ENCODE results near the gene SIPA1L2.

DNA sequence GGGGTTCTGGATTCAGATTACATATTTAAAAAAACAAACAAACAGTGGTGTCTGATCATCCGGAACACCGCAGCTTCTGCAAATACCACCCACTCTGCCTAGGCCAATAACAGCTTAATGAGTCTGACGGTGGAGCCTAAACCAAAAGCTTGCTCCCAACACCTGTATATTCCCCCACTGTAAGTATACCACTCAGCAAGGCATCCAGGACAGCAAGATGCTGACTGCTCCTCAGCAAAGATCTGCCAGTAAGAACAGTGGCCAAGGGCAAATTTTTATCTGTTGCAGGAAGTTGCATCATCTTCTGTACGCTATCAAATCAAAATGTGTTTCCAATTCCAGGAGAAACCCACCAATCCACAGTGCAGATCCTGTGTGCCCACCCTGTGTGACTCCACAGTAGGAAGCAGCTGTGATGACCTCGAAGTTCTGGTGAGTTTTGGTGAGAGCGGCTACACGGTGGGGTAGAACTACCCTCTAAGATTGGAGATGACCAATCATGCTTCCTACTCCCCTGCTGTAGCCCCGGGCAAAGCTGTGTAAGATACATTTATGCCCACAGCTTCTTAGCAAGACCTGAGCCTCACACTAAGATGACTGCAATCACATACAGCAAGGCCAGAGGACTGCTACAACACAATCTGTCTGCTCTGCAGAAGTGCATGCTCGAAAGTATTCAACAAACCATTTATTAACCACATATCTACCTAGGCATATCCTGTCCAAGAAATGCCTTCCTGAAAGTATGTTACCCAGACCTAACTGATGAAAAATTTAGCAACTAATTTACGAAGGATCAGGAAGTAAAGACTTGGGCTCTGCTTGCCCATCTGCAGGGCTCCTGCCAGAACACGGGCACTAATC, 30.5 kb downstream of the SIPA1L2 start:
- TF ChIP-seq, protein P1, sequence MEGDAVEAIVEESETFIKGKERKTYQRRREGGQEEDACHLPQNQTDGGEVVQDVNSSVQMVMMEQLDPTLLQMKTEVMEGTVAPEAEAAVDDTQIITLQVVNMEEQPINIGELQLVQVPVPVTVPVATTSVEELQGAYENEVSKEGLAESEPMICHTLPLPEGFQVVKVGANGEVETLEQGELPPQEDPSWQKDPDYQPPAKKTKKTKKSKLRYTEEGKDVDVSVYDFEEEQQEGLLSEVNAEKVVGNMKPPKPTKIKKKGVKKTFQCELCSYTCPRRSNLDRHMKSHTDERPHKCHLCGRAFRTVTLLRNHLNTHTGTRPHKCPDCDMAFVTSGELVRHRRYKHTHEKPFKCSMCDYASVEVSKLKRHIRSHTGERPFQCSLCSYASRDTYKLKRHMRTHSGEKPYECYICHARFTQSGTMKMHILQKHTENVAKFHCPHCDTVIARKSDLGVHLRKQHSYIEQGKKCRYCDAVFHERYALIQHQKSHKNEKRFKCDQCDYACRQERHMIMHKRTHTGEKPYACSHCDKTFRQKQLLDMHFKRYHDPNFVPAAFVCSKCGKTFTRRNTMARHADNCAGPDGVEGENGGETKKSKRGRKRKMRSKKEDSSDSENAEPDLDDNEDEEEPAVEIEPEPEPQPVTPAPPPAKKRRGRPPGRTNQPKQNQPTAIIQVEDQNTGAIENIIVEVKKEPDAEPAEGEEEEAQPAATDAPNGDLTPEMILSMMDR (conservative IDR thresholded peaks at IDR 0.05 in 1 of 2, IDR thresholded peaks at IDR 0.05 in 1 of 2; ENCODE audit: low read depth in 1 of 2, low read length in 2 of 2): no peak
- TF ChIP-seq EZH2 (IDR thresholded peaks at IDR 0.05; ENCODE audit: low read length, missing control alignments): no peak
